Measurements from ENCODE around the gene ATF7IP2.
"Not testable (repeated sequence)": the region's sequence is repeated elsewhere in the genome, so short reads cannot be mapped to it uniquely, and the experiment has no call there.

Gene ATF7IP2

DNA sequence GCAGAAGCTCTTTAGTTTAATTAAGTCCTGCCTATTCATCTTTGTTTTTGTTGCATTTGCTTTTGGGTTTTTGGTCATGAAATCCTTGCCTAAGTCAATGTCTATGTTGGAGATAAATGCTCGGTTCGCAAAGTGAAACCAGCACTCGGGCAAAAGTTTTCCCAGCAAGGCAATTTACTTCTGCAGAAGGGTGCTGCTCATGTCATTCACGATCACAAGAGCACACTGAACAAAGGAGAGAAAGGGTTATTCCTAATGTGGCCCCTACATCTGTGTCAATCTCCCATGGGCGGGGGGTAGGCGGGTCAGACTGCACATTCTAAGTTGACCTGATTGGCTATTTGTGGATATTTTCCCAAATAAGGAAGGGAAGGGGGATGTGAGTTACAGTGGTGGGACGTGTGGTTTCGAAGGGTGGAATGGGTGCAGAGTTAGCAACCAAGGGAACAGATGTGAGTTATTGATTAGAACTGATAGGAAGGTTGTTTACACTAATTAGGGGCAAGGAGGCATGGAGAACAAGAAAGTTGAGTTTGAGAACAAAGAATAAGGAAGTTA, 23.0 kb downstream of the ATF7IP2 start:
- no peak for DNase-seq (ENCODE audit: extremely low read depth, low read depth)

DNA sequence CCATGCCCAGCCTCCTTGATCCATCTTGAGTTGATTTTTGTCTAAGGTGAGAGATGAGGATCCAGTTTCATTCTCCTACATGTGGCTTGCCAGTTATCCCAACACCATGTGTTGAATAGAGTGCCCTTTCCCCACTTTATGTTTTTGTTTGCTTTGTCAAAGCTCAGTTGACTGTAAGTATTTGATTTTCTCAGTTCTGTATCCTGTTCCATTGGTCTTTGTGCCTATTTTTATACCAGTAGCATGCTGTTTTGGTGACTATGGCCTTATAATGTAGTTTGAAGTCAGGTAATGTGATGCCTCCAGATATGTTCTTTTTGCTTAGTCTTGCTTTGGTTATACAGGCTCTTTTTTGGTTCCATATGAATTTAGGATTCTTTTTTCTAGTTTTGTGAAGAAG, 23.9 kb downstream of the ATF7IP2 start:
- not testable (repeated sequence) for DNase-seq (ENCODE audit: extremely low read depth, low read depth)

More for the DNA sequence above, 23.0 kb downstream of the ATF7IP2 start:
- TF ChIP-seq, protein P1, sequence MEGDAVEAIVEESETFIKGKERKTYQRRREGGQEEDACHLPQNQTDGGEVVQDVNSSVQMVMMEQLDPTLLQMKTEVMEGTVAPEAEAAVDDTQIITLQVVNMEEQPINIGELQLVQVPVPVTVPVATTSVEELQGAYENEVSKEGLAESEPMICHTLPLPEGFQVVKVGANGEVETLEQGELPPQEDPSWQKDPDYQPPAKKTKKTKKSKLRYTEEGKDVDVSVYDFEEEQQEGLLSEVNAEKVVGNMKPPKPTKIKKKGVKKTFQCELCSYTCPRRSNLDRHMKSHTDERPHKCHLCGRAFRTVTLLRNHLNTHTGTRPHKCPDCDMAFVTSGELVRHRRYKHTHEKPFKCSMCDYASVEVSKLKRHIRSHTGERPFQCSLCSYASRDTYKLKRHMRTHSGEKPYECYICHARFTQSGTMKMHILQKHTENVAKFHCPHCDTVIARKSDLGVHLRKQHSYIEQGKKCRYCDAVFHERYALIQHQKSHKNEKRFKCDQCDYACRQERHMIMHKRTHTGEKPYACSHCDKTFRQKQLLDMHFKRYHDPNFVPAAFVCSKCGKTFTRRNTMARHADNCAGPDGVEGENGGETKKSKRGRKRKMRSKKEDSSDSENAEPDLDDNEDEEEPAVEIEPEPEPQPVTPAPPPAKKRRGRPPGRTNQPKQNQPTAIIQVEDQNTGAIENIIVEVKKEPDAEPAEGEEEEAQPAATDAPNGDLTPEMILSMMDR (IDR thresholded peaks at IDR 0.05; ENCODE audit: low read depth, low read length) = no peak

DNA sequence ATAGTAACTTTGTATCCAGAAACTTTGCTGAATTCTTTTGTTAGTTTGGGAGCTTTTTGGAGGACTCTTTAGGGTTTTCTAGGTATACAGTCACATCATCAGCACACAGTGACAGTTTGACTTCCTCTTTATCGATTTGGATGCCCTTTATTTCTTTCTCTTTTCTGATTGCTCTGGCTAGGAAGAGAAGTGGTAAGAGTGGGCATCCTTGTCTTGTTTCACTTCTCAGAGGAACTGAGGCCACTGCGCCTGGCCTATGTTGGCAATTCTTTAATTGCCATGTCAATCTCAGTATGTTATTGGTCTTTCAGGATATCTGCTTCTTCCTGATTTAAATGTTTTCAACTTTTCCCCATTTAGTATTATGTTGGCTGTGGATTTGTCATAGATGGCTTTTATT, 24.6 kb downstream of the ATF7IP2 start:
- TF ChIP-seq, protein P1 (IDR thresholded peaks at IDR 0.05; ENCODE audit: low read depth, low read length) = no peak
- no peak for DNase-seq (ENCODE audit: extremely low read depth, low read depth)

DNA sequence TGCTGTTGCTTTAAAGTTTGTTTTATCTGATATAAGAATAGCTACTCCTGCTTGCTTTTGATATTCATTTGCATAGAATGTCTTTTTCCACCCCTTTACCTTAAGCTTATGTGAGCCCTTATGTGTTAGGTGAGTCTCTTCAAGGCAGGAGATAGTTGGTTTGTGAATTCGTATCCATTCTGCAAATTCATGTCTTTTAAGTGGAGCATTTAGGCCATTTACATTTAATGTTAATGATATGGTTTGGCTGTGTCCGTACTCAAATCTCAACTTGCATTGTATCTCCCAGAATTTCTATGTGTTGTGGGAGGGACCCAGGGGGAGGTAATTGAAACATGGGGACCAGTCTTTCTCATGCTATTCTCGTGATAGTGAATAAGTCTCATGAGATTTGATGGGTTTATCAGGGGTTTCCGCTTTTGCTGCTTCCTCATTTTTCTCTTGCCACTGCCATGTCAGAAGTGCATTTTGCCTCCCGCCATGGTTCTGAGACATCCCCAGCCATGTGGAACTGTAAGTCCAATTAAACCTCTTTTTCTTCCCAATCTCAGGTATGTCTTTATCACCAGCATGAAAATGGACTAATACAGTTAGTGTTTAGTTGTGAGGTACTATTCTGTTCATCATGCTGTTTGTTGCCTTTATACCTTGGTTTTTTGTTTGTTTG, 27.2 kb downstream of the ATF7IP2 start:
- TF ChIP-seq, protein P1 (IDR thresholded peaks at IDR 0.05; ENCODE audit: low read depth, low read length) = no peak
- no peak for DNase-seq (ENCODE audit: extremely low read depth, low read depth)

DNA sequence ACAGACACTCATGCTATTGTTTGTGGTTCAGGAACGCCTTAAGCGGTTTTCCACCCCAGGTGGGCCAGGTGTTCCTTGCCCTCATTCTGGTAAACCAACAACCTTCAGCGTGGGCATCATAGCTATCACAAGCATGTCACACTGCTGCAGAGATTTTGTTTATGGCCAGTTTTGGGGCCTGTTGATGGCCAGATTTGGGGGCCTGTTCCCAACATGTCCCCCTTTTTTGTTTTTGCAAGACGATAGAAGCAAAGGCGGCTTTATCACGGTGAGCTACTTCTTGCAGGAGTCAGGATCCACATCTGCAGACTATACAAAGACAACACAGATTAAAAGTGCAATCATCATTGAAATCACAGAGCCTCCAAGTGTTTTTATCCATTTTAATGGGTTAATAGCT, 32.3 kb downstream of the ATF7IP2 start:
- not testable (repeated sequence) for DNase-seq (ENCODE audit: extremely low read depth, low read depth)

DNA sequence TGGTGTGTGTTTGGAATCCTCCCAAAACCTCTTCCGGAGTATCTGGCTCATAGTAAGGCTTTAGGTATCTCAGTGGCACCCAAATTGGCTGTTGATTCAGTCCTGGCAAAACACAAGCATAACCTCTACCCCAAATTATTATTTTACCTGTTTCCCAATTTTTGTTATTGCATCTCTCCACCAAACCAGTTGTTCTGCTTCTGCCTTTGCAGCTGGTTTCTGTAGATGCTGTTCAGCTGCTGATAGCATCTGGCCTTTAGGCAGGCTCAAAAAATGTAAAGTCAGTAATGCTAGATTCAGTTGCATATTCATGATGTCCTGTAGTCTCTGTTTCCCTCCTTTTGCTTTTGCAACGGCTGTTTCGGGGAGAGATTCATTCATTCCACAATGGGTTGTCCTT, 33.8 kb downstream of the ATF7IP2 start:
- no peak for DNase-seq (ENCODE audit: extremely low read depth, low read depth)
- TF ChIP-seq, protein P1 (IDR thresholded peaks at IDR 0.05; ENCODE audit: low read depth, low read length) = no peak

DNA sequence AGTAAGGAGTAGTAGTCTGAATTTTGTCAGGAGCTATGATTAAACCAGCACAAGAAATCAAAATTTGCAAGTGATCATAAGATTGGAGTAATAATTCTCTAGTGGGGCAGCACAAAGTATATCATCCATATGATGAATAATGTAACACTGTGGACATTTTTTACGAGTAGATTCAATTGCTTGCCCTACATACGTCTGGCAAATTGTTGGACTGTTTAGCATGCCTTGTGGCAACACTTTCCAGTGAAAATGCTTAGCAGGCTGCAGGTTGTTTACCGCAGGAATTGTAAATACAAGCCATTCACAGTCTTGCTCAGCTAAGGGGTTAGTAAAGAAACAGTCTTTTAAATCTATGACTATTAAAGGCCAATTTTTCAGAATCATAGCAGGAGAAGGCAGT, 35.7 kb downstream of the ATF7IP2 start:
- TF ChIP-seq, protein P1 (IDR thresholded peaks at IDR 0.05; ENCODE audit: low read depth, low read length) = no peak
- no peak for DNase-seq (ENCODE audit: extremely low read depth, low read depth)

DNA sequence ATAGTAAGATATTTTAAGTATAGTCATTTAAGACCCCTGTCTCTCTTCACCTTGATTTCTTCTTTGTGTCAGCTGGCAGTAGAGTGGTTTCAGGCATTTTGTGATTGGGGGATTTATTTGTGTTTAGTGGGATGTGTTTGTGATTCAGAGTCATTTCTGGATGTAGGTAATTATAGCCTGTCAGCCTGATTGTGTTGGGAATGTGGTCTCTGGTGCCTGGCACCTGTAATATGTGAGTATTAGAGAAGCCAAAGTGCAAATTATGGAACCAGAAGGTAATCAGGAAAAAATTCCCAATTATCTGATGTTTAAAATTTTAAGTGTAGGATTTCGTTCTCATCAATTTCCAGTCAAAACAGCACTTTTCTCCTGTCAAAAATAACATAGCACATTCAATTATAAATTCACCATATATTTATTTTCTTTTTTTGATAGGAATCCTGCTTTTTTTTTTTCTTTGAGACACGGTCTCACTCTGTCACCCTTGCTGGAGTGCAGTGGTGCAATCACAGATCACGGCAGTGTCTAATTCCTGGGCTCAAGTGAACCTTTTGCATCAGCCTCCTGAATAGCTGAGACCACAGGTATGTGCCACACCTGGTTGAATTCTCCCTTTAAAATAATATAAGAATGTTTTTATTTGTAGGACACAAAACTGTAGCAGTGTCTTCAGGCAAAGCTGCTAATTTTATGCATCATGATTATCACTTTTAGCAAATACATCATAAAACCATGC, 42.7 kb downstream of the ATF7IP2 start:
- DNase-seq (ENCODE audit: extremely low read depth, low read depth) = no peak
- TF ChIP-seq, protein P1 (IDR thresholded peaks at IDR 0.05; ENCODE audit: low read depth, low read length) = no peak

DNA sequence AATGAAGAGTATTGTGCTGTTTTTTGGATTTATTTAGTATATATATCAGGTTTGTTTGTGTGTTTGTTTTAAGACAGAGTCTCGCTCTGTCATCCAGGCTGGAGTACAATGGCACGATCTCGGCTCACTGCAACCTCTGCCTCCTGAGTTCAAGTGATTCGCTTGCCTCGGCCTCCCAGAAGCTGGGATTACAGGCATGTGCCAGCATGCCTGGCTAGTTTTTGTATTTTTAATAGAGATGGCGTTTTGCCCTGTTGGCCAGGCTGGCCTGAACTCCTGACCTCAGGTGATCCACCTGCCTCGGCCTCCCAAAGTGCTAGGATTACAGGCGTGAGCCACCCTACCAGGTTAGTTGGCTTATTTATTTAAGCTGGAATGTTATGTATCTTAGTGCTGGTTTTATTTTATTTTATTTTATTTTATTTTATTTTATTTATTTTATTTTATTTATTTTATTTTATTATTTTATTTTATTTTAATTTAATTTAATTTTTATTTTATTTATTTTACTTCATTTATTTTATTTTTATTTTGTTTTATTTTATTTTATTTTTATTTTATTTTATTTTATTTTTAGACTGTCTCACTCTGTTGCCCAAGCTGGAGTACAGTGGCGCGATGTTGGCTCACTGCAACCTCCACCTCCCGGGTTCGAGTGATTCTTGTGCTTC, 43.6 kb downstream of the ATF7IP2 start:
- not testable (repeated sequence) for DNase-seq (ENCODE audit: extremely low read depth, low read depth)
